ENCODE results near the gene CHCHD10. TPM values are rescaled to one million over a fixed set of nuclear protein-coding genes. Genes with fewer than 3 reads are reported as not detected.

CHCHD10 gene
- total RNA-seq, 1 donor = 3.9 TPM

GRCh38 chr22:23793326-23793725 is 25.6 kb upstream of the CHCHD10 start:
- no peak for TF ChIP-seq CTCF (IDR thresholded peaks at IDR 0.05; ENCODE audit: insufficient read depth, low read depth, low read length)
- H3K4me3 ChIP-seq (ENCODE audit: low read depth, low read length) = no peak overlapping the region
- DNase-seq (ENCODE audit: low read depth) = no peak

GRCh38 chr22:23791738-23792645 is 24.2 kb upstream of the CHCHD10 start:
- TF ChIP-seq CTCF (IDR thresholded peaks at IDR 0.05; ENCODE audit: insufficient read depth, low read depth, low read length) = no peak
- no peak overlapping the region for H3K4me3 ChIP-seq (ENCODE audit: low read depth, low read length)
- DNase-seq (ENCODE audit: low read depth) = peak; percentile 83

- TF ChIP-seq CTCF (IDR thresholded peaks at IDR 0.05; ENCODE audit: insufficient read depth, low read depth, low read length) = no peak
- peak; percentile 98 for DNase-seq (ENCODE audit: low read depth)
- no peak overlapping the region for H3K4me3 ChIP-seq (ENCODE audit: low read depth, low read length)
Observed at GRCh38 chr22:23790819-23791737, 23.3 kb upstream of the CHCHD10 start.

- no peak for DNase-seq (ENCODE audit: low read depth)
- no peak for TF ChIP-seq CTCF (IDR thresholded peaks at IDR 0.05; ENCODE audit: insufficient read depth, low read depth, low read length)
Observed at GRCh38 chr22:23789638-23790037, 21.9 kb upstream of the CHCHD10 start.

GRCh38 chr22:23789121-23789520 is 21.3 kb upstream of the CHCHD10 start:
- no peak overlapping the region for H3K4me3 ChIP-seq (ENCODE audit: low read depth, low read length)
- TF ChIP-seq CTCF (IDR thresholded peaks at IDR 0.05; ENCODE audit: insufficient read depth, low read depth, low read length) = no peak
- no peak for DNase-seq (ENCODE audit: low read depth)

More at GRCh38 chr22:23789638-23790037, 21.9 kb upstream of the CHCHD10 start:
- no peak overlapping the region for H3K4me3 ChIP-seq (ENCODE audit: low read depth, low read length)

- DNase-seq (ENCODE audit: low read depth) = no peak
- peak overlapping the region; percentile 88 for H3K4me3 ChIP-seq (ENCODE audit: low read depth, low read length)
- no peak for TF ChIP-seq CTCF (IDR thresholded peaks at IDR 0.05; ENCODE audit: insufficient read depth, low read depth, low read length)
Observed at GRCh38 chr22:23787910-23788309, 20.1 kb upstream of the CHCHD10 start.

All from fibroblast of villous mesenchyme (primary cell).